Muscle of leg (tissue), 11 donors: ENCODE data around the gene TEAD1. TPM values are rescaled to one million over a fixed set of nuclear protein-coding genes. Genes with fewer than 3 reads are reported as not detected.

Experiments
- DNase-seq: peaks from one replicate; pipeline ENCODE4 v3.0.0; 2013
- H3K27ac ChIP-seq: one replicate; pipeline ENCODE4 v1.5.1; 2013; ENCODE audit warnings: mild to moderate bottlenecking, low read length, control low read depth
- H3K27me3 ChIP-seq: one replicate; pipeline ENCODE4 v1.6.1; 2013; ENCODE audit warnings: low read length; ENCODE audit not compliant: control insufficient read depth, insufficient read depth
- H3K36me3 ChIP-seq: one replicate; pipeline ENCODE4 v1.6.1; 2013; ENCODE audit warnings: low read length; ENCODE audit not compliant: control insufficient read depth, insufficient read depth
- H3K4me1 ChIP-seq: one replicate; pipeline ENCODE4 v1.6.1; 2013; ENCODE audit warnings: low read length; ENCODE audit not compliant: control insufficient read depth, insufficient read depth
- H3K4me3 ChIP-seq: one replicate; pipeline ENCODE4 v1.5.1; 2013; ENCODE audit warnings: low read length, control low read depth
- H3K9me3 ChIP-seq: replicated peaks from 2 replicates; pipeline ENCODE4 v1.6.1; 2013; ENCODE audit warnings: low read depth, low read length; ENCODE audit not compliant: control insufficient read depth
- WGBS: methylation state at CpG from one replicate; pipeline ENCODE4 v1.1.5; 2013; ENCODE audit warnings: missing lambda C conversion rate; ENCODE audit not compliant: insufficient coverage; 5-methylcytosine and 5-hydroxymethylcytosine counted together
- polyA plus RNA-seq, 8 donors: library from polyadenylated mRNA; unstranded; fragments of 120-200 nt; gene quantifications; one replicate each; pipeline versions ENCODE4 v1.2.1 to v1.2.3, GENCODE V29; 2013; ENCODE audit warnings: inconsistent platforms in 1 of 8, low replicate concordance in 1 of 8; ENCODE audit not compliant: insufficient read length in 8 of 8, insufficient read depth in 1 of 8
- total RNA-seq: library from RNA; stranded (reverse); fragments of 120-200 nt; gene quantifications from one replicate; pipeline ENCODE4 v1.2.4, GENCODE V29; 2013

The TEAD1 gene
- total and polyA plus RNA-seq, 9 donors, result 53.9 to 104 (median 81.5) TPM

GRCh38 chr11:12683874-12684273 is 9.7 kb downstream of the TEAD1 start:
- no peak for DNase-seq
- Histone ChIP-seq H3K4me1 (peaks cover 30% of the 10 kb centered on the region), H3K4me3 (no peak overlapping the region), H3K9me3 (no peaks in the 10 kb centered on the region), H3K27ac (no peak overlapping the region), H3K36me3 (no peaks in the 10 kb centered on the region), H3K27me3 (no peaks in the 10 kb centered on the region)
- WGBS, result 100% methylated on average over 1 of the region's 5 CpGs

DNA sequence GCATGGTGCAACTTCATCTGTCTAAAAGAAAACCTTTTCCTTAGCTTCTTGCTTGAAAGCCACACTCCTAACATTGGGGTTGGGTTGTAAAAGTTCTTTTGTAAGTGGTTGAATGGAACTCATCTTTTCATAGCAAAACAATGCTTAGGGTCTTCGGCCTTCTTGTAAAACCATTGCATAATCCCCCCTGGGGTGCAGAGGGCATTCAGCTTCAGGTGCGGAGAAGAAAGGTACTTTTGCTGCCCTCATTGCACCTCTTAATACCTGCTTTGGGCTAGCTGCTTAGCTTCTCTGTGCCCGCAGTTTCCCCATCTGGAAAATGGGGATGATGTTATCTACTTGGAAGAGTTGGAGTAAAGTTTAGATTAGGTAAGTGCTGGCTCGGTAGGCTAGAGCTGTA is 10.1 kb downstream of the TEAD1 start:
- H3K27me3 ChIP-seq, result no peaks in the 10 kb centered on the region
- H3K4me3 ChIP-seq, result no peak overlapping the region
- H3K36me3 ChIP-seq, result no peaks in the 10 kb centered on the region
- DNase-seq, result no peak
- peaks cover 33% of the 10 kb centered on the region for H3K4me1 ChIP-seq
- WGBS, result no CpG with 5 or more reads among the region's 4 CpGs
- no peak overlapping the region for H3K27ac ChIP-seq
- no peaks in the 10 kb centered on the region for H3K9me3 ChIP-seq

DNA sequence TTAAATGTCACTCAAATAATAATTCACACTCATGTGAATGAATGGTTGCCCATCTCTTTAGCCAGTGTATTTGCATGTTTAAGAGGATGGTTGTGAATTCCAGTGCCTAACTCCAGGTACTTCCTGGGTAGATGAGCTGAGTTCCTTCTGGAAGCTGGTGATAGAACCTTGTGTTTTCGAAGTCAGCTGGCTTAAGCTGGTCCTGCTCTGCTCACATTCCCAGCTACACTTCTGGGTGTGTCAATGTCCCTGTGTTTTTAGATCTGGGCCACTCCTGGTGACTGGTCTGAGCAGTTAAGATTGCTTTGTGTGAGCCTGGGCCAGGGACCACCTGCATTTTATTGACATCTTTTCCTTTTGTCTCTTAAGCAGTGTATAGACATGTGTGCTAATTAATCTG is 10.6 kb downstream of the TEAD1 start:
- Histone ChIP-seq H3K27ac (no peak overlapping the region), H3K27me3 (no peaks in the 10 kb centered on the region), H3K9me3 (no peaks in the 10 kb centered on the region), H3K4me1 (peaks cover 38% of the 10 kb centered on the region), H3K36me3 (no peaks in the 10 kb centered on the region), H3K4me3 (no peak overlapping the region)
- no peak for DNase-seq
- WGBS, result no CpG with 5 or more reads among the region's 1 CpG

DNA sequence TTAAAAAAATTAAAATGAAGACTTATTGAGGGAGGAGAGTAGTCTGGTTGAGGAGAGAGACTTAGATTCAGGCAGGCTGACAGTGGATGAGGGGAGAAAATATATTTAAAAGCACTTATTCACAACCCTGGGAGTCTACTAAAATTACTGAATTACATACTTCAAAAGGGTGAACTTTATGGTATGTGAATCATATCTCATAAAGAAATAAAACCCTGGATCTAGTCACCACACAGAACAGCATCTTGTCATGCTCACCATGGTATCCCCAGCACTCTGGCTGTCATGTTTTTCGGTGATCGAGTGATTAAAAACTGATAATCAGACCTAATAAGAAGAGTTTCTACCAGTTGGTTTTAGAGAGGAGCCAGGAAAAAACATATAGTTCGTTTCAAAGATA is 11.0 kb downstream of the TEAD1 start:
- Histone ChIP-seq H3K9me3 (no peaks in the 10 kb centered on the region), H3K27ac (no peak overlapping the region), H3K27me3 (no peaks in the 10 kb centered on the region), H3K4me1 (peaks cover 35% of the 10 kb centered on the region), H3K4me3 (no peak overlapping the region), H3K36me3 (no peaks in the 10 kb centered on the region)
- DNase-seq, result no peak
- WGBS, result no CpG with 5 or more reads among the region's 3 CpGs

DNA sequence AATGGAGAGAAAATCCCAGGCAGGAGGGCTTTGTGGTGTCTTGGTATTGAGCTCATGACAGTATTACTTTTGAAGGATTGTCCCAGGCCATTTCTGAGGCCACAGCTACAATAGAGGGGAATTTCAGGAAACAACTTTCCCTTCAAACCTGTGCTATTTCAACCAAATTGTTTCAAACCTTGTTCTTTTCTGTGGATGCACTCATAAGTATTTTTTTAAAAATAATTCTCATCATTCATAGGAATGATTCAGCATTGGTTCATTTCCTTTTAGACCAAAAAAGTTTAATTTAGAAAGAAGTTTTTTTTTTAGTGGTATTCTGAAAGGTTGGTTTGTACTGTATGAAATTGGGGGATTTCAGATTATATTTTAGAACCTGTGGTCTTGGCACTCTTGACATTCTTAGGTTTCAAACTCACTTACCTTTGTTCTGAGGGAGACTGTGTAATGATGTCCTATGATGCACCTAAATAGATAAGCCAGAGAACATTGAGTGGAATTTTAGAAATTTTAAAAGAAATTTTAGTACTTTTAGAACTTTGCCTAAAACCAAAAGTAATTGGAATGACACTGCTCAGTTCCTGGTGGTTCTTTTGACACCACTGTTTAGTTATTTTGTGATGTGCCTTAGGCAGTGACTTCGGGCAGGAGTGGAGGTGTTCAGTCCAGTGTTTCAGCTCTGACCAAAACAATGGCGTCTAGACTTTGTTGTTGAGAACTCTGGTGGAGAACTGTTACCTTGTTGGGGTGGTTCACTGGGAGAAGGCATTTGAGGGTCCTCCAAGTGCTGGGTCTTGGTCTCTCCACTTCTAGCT is 12.2 kb downstream of the TEAD1 start:
- no peaks in the 10 kb centered on the region for H3K9me3 ChIP-seq
- WGBS, result 95% methylated on average over 2 of the region's 2 CpGs

DNA sequence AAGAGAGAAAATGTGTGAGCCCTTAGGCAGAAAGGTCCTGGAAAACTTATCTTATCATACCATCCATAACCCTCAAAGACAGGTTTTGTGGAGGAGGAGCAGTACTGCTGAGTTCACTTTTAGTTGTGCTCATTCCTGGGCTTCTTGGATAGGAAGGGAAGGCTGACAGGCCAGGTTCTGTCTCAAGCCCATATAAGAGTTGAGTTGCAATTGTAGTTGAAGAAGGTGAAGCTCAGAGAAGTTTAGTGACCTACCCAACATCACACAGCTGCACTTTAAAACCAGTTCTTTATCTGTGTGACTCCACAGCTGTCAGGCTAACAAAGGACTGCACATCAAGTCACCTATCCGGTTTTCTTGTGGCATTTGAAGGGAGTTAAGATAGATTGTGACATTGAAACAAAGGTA is 13.0 kb downstream of the TEAD1 start:
- H3K27me3 ChIP-seq, result no peaks in the 10 kb centered on the region
- WGBS, result no CpG with 5 or more reads among the region's 1 CpG
- peaks cover 33% of the 10 kb centered on the region for H3K4me1 ChIP-seq
- no peak overlapping the region for H3K4me3 ChIP-seq
- no peaks in the 10 kb centered on the region for H3K9me3 ChIP-seq
- H3K36me3 ChIP-seq, result no peaks in the 10 kb centered on the region
- no peak for DNase-seq
- H3K27ac ChIP-seq, result no peak overlapping the region

More for the DNA sequence above, 12.2 kb downstream of the TEAD1 start:
- Histone ChIP-seq H3K4me3 (no peak overlapping the region), H3K4me1 (peaks cover 29% of the 10 kb centered on the region), H3K27ac (no peak overlapping the region), H3K36me3 (no peaks in the 10 kb centered on the region), H3K27me3 (no peaks in the 10 kb centered on the region)
- DNase-seq, result no peak

DNA sequence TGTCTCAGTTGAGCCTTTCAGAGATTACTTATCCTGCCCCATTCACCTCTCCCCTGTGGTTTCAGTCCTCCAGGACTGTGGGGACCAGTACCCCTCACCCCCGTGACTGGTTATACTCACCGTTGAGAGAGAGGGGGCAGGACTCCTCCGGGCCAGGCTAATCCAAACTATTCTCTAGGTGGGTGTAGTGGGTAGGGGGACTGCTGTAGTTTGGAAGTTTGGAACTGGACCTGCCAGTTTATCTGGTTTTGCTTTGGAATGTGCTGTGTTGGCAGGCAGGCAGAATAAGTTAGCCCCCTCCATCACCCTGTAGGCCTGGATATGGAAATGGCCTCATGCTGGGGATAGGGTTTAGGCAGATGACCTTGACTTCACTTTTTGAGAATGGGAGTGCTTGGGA is 13.5 kb downstream of the TEAD1 start:
- no peaks in the 10 kb centered on the region for H3K27me3 ChIP-seq
- no CpG with 5 or more reads among the region's 3 CpGs for WGBS
- no peak overlapping the region for H3K4me3 ChIP-seq
- no peak for DNase-seq
- H3K36me3 ChIP-seq, result no peaks in the 10 kb centered on the region
- H3K9me3 ChIP-seq, result no peaks in the 10 kb centered on the region
- H3K27ac ChIP-seq, result no peak overlapping the region
- H3K4me1 ChIP-seq, result peaks cover 36% of the 10 kb centered on the region

DNA sequence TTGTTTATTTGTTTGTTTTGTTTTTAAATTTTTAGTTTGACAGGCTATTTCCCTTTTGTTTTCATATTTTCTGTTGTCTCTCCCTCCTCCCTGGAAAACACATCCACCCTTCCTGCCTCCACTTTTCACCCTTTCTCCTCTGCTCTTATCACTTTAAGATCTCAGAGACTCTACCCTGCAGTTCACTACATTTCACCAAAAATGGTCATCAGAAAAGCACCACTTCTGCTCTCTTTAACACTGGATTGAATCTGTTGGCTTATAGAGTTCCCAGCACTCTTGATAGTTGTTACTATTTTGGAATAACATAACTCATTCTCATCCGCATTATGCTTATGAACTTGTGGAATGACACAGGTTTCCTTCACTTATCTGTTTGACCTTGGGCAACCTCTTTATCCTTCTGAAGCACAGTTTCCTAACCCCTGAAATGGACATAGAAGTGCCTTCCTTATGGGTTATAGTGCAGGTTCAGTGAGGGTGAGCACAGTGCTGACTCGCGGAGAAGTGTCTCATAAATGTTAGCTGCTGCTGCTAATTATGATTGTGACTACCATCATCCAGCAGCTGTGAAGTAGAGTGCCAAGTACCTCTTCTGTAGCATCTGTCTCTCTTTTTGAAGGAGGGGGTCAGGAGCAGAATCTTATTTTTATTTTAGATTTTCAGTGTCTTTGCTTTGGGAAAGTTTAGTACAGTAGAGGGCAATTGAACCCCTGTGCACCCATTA is 15.0 kb downstream of the TEAD1 start:
- Histone ChIP-seq H3K36me3 (no peaks in the 10 kb centered on the region), H3K27ac (peak overlapping the region; percentile 54), H3K4me3 (no peak overlapping the region), H3K9me3 (no peaks in the 10 kb centered on the region), H3K4me1 (peaks cover 50% of the 10 kb centered on the region), H3K27me3 (no peaks in the 10 kb centered on the region)
- WGBS, result 58% methylated on average over 2 of the region's 3 CpGs
- DNase-seq, result peak; percentile 61

- H3K4me1 ChIP-seq, result peaks cover 56% of the 10 kb centered on the region
- H3K27ac ChIP-seq, result no peak overlapping the region
- no peaks in the 10 kb centered on the region for H3K27me3 ChIP-seq
- H3K4me3 ChIP-seq, result no peak overlapping the region
- no peaks in the 10 kb centered on the region for H3K9me3 ChIP-seq
- H3K36me3 ChIP-seq, result no peaks in the 10 kb centered on the region
- no peak for DNase-seq
- WGBS, result 87% methylated on average over 3 of the region's 8 CpGs
These were observed 16.4 kb downstream of the TEAD1 start for GRCh38 chr11:12690663-12691062.

- H3K9me3 ChIP-seq, result no peaks in the 10 kb centered on the region
- no peaks in the 10 kb centered on the region for H3K27me3 ChIP-seq
- H3K36me3 ChIP-seq, result no peaks in the 10 kb centered on the region
- no peak for DNase-seq
- peaks cover 64% of the 10 kb centered on the region for H3K4me1 ChIP-seq
- peak overlapping the region; percentile 95 for H3K27ac ChIP-seq
- H3K4me3 ChIP-seq, result no peak overlapping the region
- WGBS, result 100% methylated on average over 1 of the region's 4 CpGs
These were observed 17.3 kb downstream of the TEAD1 start for GRCh38 chr11:12691473-12691872.
